Measurements from ENCODE around the gene VSIG10L2. TPM values are rescaled to one million over a fixed set of nuclear protein-coding genes. Genes with fewer than 3 reads are reported as not detected.

Gene VSIG10L2
- total RNA-seq, 4 donors from 2014 or later, result 2.0 to 17.2 (median 6.7) TPM

DNA sequence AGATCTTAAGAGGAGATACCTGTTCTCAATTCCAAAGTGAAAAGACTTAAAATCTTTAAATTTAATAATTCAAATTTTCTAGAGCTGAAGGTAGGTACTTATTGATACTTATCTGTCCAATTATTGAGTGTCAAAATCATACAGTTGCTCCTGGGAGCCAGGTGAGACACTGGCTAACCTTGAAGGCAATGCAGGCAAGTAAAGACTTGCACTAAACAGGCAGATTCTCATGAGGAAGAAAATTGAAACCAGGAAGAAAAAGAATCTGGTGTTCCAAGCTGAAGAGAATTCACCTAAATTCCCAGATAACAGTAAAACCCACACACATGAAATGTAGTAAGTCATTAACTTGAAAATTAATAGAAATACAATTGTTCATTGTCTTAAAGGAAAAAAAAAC lies 30.3 kb downstream of the VSIG10L2 start:
- no peak overlapping the region for H3K27ac ChIP-seq
- H3K27me3 ChIP-seq, result no peaks in the 10 kb centered on the region
- H3K4me1 ChIP-seq, result no peaks in the 10 kb centered on the region
- H3K36me3 ChIP-seq, result peaks cover 9% of the 10 kb centered on the region
- H3K4me3 ChIP-seq, result no peak overlapping the region
- no peak for TF ChIP-seq EP300 (IDR thresholded peaks at IDR 0.05)
- TF ChIP-seq POLR2AphosphoS5 (IDR thresholded peaks at IDR 0.05), result no peak
- no peak for TF ChIP-seq POLR2A (IDR thresholded peaks at IDR 0.05)
- TF ChIP-seq, protein P1, sequence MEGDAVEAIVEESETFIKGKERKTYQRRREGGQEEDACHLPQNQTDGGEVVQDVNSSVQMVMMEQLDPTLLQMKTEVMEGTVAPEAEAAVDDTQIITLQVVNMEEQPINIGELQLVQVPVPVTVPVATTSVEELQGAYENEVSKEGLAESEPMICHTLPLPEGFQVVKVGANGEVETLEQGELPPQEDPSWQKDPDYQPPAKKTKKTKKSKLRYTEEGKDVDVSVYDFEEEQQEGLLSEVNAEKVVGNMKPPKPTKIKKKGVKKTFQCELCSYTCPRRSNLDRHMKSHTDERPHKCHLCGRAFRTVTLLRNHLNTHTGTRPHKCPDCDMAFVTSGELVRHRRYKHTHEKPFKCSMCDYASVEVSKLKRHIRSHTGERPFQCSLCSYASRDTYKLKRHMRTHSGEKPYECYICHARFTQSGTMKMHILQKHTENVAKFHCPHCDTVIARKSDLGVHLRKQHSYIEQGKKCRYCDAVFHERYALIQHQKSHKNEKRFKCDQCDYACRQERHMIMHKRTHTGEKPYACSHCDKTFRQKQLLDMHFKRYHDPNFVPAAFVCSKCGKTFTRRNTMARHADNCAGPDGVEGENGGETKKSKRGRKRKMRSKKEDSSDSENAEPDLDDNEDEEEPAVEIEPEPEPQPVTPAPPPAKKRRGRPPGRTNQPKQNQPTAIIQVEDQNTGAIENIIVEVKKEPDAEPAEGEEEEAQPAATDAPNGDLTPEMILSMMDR (IDR thresholded peaks at IDR 0.05), result no peak
- no peak for DNase-seq (ENCODE audit: low spot score in 2 of 2)
- no peaks in the 10 kb centered on the region for H3K9me3 ChIP-seq

DNA sequence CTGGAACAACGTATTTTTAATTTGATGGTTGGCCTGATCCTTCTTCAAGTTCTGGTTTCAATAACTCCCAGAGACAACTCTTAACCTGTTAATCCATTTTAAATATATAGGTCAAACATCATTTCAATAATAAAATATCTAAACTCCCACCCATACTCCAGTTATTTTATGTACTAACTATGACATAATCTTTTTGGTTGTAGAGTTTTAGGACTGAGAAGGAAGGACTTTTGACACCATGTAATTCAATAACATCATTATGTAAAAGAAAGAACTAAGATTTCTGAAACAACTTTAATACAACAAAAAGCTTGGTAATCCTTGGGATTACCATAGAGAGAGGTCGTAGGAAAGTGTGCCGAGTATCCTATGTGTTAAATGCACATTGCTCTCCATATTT lies 31.5 kb downstream of the VSIG10L2 start:
- H3K4me3 ChIP-seq, result no peak overlapping the region
- 87% methylated on average over 3 of the region's 3 CpGs for WGBS
- H3K4me1 ChIP-seq, result no peaks in the 10 kb centered on the region
- peaks cover 13% of the 10 kb centered on the region for H3K36me3 ChIP-seq
- no peak for DNase-seq (ENCODE audit: low spot score in 2 of 2)
- H3K9me3 ChIP-seq, result no peaks in the 10 kb centered on the region
- TF ChIP-seq, protein P1 (IDR thresholded peaks at IDR 0.05), result no peak
- TF ChIP-seq POLR2AphosphoS5 (IDR thresholded peaks at IDR 0.05) (no peak), POLR2A (IDR thresholded peaks at IDR 0.05) (no peak), EP300 (IDR thresholded peaks at IDR 0.05) (no peak)
- H3K27ac ChIP-seq, result no peak overlapping the region
- H3K27me3 ChIP-seq, result no peaks in the 10 kb centered on the region

DNA sequence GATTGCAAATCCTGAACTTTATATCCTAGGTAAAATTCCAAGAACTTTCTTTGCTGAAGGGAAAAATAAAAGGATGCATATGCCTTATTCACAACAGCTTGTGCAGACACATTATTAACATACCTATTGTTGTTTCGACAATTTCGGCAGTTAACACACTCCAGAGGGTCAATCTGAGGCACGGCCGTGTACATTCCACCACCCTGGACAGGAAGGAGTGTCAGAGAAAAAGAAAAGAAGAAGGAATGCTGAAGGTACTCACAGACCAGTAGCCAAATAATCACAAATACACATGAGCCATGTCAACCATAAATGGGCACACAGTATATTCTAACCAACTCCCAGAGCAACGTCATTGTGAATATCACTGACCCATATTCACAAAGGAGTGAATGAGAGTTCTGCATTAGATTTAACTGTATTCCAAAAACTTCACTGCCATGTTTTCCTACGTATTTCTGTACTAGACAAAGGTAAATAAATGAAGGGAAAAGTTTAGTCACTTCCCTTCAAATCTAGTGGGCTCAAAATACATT lies 32.4 kb downstream of the VSIG10L2 start:
- Histone ChIP-seq H3K27ac (no peak overlapping the region), H3K27me3 (no peaks in the 10 kb centered on the region), H3K4me3 (no peak overlapping the region), H3K36me3 (peaks cover 18% of the 10 kb centered on the region), H3K4me1 (no peaks in the 10 kb centered on the region), H3K9me3 (no peaks in the 10 kb centered on the region)
- 84% methylated on average over 6 of the region's 6 CpGs for WGBS
- DNase-seq (ENCODE audit: low spot score in 2 of 2), result no peak
- TF ChIP-seq EP300 (IDR thresholded peaks at IDR 0.05) (no peak), POLR2AphosphoS5 (IDR thresholded peaks at IDR 0.05) (no peak), POLR2A (IDR thresholded peaks at IDR 0.05) (no peak)
- TF ChIP-seq, protein P1 (IDR thresholded peaks at IDR 0.05), result no peak

DNA sequence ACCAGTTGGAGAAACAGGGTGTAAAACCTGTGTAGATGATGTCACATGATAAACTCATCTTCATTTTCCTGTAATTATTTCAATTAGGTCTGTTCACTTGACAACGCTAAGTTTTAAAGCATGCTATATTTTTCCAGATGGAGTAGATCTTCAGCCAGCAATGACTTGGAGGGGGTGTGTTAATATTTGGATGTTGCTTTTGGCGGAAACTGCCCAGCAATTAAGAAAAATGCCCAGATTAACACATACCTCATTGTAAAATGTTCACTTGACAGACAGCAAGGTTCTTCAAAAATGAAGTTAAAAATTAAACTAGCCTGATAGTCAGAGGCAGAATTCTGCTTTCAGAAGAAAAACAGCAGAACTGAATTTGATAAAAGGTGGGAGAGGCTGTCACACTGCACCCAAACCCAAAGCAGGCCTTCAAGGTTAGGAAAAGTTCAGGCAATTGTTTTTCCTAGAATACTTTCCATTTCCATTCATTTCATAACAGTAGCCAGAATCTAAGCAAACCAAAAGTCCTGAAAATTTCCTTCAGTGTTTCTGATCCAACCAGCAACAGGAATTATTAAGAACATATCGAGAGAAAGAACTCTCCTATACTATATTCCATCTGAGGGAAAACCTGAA lies 33.0 kb downstream of the VSIG10L2 start:
- peaks cover 20% of the 10 kb centered on the region for H3K36me3 ChIP-seq
- H3K4me1 ChIP-seq, result no peaks in the 10 kb centered on the region
- WGBS, result 70% methylated on average over 3 of the region's 3 CpGs
- H3K9me3 ChIP-seq, result no peaks in the 10 kb centered on the region
- no peak overlapping the region for H3K27ac ChIP-seq
- no peak overlapping the region for H3K4me3 ChIP-seq
- no peak for TF ChIP-seq POLR2A (IDR thresholded peaks at IDR 0.05)
- TF ChIP-seq EP300 (IDR thresholded peaks at IDR 0.05), result no peak
- TF ChIP-seq, protein P1 (IDR thresholded peaks at IDR 0.05), result no peak
- no peaks in the 10 kb centered on the region for H3K27me3 ChIP-seq
- DNase-seq (ENCODE audit: low spot score in 2 of 2), result no peak

DNA sequence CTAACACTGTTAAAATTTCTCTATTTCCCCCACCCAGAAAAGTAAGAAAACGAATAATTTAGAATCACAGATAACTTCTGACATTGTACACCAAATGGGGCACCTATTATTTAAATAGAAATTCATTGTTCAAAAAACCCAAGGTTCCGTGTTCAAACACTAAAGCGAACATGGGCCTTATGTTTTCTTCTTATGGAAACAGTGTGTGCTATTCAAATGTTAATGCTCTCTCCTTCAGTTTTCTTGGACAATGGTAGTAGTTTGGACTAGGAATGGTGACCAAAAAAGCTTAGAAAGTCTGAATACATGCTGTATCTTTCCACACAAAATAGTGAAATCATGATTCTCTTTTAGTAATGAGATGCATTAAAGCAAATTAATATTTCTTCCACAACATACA lies 33.7 kb downstream of the VSIG10L2 start:
- H3K4me3 ChIP-seq, result no peak overlapping the region
- H3K27me3 ChIP-seq, result no peaks in the 10 kb centered on the region
- WGBS, result 96% methylated on average over 3 of the region's 3 CpGs
- no peaks in the 10 kb centered on the region for H3K4me1 ChIP-seq
- TF ChIP-seq POLR2A (IDR thresholded peaks at IDR 0.05), result no peak
- no peak for TF ChIP-seq EP300 (IDR thresholded peaks at IDR 0.05)
- TF ChIP-seq POLR2AphosphoS5 (IDR thresholded peaks at IDR 0.05), result no peak
- TF ChIP-seq, protein P1 (IDR thresholded peaks at IDR 0.05), result no peak
- H3K27ac ChIP-seq, result no peak overlapping the region
- no peaks in the 10 kb centered on the region for H3K9me3 ChIP-seq
- H3K36me3 ChIP-seq, result peaks cover 25% of the 10 kb centered on the region
- no peak for DNase-seq (ENCODE audit: low spot score in 2 of 2)
